ENCODE results near the gene IKBIP.

DNA sequence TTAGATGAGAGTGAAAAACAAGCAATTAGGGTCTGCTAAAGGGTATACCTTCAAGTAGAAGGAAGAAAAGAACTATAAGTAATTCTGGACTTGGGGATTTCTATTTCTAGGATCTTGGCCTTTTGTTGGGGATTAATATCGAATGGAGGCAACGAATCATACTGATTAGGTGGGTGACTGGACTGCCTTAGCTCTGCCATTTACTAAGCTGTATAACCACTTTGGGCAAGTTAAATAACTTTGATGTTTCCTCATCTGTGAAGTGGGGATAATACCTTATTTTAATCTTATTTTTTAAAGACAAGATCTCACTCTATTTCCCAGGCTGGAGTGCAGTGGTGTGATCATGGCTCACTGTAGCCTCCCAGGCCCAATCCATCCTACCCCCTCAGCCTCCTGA, 6.6 kb downstream of the IKBIP start:
- TF ChIP-seq FOXM1 (IDR thresholded peaks at IDR 0.05; ENCODE audit: borderline replicate concordance) (no peak), BHLHE40 (IDR thresholded peaks at IDR 0.05; ENCODE audit: borderline replicate concordance) (no peak)

Data from HEK293T (cell line).